C4-2B (cell line): Measurements from ENCODE around the gene MAML3.

Experiments
- H3K27ac ChIP-seq: fragments of 450-650 bp; 2 replicates; pipeline ENCODE4 v1.5.1; 2017
- CTCF ChIP-seq: fragments of 450-650 bp; conservative IDR thresholded peaks from 2 replicates; pipeline ENCODE4 v1.5.1; 2017; ENCODE audit warnings: mild to moderate bottlenecking
- ZFX ChIP-seq: fragments of 450-650 bp; IDR thresholded peaks from 2 replicates; pipeline ENCODE4 v1.6.1; 2017

The MAML3 gene

GRCh38 chr4:139816856-139817255 is 337.1 kb downstream of the MAML3 start:
- no peak overlapping the region for H3K27ac ChIP-seq

GRCh38 chr4:139815778-139816601 is 338.0 kb downstream of the MAML3 start:
- TF ChIP-seq CTCF (no peak), ZFX (no peak)
- H3K27ac ChIP-seq = no peak overlapping the region

More at GRCh38 chr4:139816856-139817255, 337.1 kb downstream of the MAML3 start:
- TF ChIP-seq ZFX (no peak), CTCF (no peak)

DNA sequence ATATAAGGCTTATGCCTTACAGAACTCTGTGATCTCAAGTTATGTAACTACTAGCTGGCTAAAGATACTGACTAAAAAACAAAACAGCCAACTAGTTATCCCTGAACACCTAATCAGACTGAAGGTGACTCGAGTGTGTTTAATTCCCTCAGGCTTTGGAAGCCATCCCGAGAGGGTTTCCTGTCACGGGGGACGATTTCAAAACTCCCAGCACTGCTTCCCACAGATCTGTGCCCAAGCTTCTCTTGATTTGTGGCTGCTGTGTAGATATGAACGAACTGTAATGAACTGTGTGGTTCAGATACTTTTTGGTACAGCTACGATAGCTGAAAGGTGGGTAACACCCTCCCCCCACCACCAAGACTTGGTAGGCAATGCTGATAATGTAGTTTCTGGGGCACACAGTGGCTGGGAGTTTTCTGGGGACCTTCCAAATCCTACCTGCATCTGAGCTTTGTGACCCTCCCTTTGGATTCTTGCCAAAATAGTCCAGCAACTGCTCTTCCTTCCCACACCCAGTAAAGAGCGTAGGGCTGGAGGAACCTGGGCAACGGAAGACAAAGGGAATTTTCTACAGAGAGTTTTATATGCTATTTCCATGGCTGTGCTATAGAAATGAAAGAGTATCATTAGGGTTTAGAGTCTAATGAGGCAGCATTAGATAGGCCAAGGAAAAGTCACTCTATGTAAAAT is 339.5 kb downstream of the MAML3 start:
- TF ChIP-seq CTCF = no peak
- no peak for TF ChIP-seq ZFX
- no peak overlapping the region for H3K27ac ChIP-seq

- no peak for TF ChIP-seq ZFX
- TF ChIP-seq CTCF = no peak
- no peak overlapping the region for H3K27ac ChIP-seq
These were observed 340.1 kb downstream of the MAML3 start for GRCh38 chr4:139813881-139814280.

DNA sequence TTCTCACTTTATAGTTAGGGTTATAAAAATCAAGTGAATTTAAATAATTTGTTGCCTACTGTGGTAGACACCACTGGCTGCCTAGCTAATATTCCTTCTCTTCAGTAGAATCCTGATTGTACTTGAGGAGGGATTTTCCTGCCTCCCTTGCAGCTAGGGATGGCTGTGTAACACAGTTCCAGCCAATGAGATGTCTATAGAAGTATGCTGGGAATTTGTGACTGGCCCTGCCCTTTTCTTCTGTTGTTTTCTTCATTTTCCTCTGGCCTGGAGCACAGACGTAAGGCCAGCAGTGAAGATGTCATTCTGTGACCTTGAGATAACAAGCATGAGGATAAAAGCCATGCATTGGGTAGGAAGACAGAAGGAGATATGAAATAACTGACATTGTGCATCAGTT is 343.3 kb downstream of the MAML3 start:
- no peak for TF ChIP-seq CTCF
- no peak for TF ChIP-seq ZFX
- no peak overlapping the region for H3K27ac ChIP-seq

DNA sequence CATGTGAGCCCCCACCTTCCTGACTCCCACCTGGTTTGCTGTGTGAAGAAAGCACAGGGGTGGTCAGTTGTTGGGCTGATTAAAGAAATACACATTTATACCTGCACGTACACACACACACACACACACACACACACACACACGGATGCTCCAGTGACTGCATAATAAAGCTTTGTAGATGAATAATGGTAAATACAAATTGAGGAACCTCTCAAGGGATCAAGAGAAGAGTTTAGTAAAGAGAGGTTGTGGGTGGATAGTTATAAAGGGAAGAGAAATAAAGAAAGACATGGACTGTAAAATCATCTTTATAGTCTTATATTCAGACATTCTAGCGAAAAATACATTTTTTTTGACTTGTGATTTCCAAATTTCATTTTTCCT is 344.2 kb downstream of the MAML3 start:
- TF ChIP-seq ZFX (no peak), CTCF (no peak)
- H3K27ac ChIP-seq = no peak overlapping the region
